SHP77 treated with DMSO at 0.1 percent for 48 hours (cell line): ENCODE measurements around the gene SMIM38.

Experiments
- DNase-seq: peaks from one replicate; lab custom pipeline; 2025; lab: John Stamatoyannopoulos, UW

SMIM38 gene

DNA sequence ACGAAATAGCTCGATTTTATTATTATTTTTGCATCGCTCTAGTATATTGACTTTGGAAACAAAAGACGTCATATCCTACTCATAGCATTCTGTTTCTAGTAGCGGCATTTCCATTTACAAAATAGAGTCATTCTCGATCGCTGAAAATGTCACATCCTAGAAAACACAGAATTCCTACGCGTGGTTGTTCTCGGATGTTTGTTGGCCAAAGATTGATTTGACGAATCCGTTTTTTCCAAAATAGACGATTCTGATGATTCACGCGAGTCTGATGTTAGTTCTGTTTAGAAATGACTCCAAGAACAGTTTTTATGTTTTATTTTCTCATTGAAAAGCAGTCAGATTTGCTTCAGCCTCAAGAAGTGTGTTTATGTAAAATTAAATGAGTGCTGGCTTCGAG, 47.6 kb downstream of the SMIM38 start:
- DNase-seq, result no peak

DNA sequence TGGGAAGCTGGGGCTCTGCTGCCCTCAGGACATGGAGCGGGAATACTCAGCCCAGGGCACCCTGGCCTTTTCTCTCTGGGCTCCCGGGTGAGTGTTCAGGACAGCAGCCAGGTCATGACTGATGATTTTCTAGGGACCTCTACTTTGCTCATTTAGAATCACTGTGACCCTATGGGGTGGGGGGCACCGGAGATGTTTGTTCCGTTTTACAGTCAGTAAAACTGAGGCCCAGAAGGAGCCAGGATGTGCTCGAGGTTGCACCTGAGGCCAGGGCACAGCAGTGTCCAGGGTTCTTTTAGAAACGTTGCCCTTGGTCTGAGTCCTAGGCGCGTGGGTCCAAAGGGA, 48.1 kb downstream of the SMIM38 start:
- no peak for DNase-seq

DNA sequence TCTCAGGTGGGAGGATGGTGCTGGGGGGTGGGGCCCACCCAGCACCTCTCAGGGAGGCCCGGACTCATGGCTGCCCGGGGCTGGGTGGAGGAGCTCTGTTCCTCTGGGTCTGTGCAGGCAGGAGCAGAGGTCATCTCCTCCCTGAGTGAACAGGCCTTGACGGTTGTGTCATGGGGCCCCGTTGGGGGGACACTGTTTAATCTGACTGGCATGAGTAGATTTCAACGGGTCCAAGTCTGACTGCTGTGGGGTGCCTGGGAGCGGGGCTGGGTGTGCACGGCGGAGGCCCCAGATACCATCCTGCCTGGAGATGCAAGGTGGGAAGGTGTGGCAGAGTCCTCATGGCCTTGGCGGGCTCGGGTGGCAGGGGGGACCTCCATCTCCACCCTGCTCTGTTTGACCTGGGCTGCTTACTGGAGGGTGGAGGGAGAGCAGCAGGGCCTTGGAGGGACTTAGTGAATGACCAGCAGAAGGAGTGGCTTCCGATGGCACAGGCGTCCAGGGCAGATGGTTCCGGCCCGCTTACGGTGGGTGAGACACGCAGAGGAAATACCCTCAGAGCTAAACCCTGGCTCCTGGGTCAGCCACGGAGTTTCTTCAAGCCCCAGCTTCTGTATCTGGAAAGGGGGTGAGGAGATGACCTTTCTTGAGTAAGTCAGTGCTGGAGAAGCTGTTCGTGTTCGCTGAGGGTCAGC, 48.7 kb downstream of the SMIM38 start:
- no peak for DNase-seq

GRCh38 chr11:69204941-69205742, 49.4 kb downstream of the SMIM38 start:
- DNase-seq, result no peak
